ENCODE results near the gene ZNF778. TPM values are rescaled to one million over a fixed set of nuclear protein-coding genes. Genes with fewer than 3 reads are reported as not detected.

The ZNF778 gene
- total and polyA plus RNA-seq, 2 donors (not counting 1 experiment from before 2014, with no cell fraction given): 2.2 to 13.4 TPM

DNA sequence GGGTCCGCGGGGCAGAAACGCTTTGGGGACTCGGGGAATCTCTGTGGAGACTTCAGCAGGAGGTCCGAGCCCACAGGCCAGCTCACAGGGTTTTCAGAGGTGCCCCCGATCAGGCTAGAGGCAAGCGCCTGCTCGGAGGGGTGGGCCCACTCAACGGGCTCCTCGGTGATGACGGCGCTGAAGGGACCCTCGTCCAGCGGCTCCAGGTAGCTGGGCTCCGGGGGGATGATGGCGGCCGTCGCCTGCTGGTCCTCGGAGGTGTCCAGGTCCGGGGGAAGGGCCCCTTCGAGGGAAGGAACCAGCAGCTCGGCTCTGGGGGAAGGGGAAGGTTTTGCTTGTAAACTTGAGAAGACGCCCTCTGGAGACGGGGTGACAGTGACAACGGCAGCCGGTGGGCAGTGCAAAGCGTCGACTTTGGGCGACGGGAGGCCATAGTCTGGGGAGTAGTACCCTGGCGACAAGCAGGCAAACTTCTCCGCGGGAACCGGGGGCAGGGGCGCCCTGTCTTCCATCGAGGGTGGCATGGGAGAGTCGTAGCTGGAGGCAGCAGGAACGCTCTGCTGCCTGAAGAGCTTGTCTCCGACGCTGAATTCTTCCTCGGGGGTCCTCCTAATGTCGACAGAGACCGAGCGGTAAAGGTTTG, 63.2 kb downstream of the ZNF778 start:
- ChIA-PET POLR2A (no interaction called here), CTCF (interaction anchor here (1.2 to 1.8 kb wide), 2 partner anchors 8 to 10 kb away, joined by 3 to 7 read pairs; no protein-coding TSS in a partner anchor)
- TF ChIP-seq, protein P1, sequence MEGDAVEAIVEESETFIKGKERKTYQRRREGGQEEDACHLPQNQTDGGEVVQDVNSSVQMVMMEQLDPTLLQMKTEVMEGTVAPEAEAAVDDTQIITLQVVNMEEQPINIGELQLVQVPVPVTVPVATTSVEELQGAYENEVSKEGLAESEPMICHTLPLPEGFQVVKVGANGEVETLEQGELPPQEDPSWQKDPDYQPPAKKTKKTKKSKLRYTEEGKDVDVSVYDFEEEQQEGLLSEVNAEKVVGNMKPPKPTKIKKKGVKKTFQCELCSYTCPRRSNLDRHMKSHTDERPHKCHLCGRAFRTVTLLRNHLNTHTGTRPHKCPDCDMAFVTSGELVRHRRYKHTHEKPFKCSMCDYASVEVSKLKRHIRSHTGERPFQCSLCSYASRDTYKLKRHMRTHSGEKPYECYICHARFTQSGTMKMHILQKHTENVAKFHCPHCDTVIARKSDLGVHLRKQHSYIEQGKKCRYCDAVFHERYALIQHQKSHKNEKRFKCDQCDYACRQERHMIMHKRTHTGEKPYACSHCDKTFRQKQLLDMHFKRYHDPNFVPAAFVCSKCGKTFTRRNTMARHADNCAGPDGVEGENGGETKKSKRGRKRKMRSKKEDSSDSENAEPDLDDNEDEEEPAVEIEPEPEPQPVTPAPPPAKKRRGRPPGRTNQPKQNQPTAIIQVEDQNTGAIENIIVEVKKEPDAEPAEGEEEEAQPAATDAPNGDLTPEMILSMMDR (IDR thresholded peaks at IDR 0.05): no peak
- TF ChIP-seq EZH2 (IDR thresholded peaks at IDR 0.05; ENCODE audit: borderline replicate concordance, insufficient read depth, low read depth, low read length, poor library complexity, severe bottlenecking): no peak
- no peak overlapping the region for H3K4me3 ChIP-seq (ENCODE audit: control extremely low read depth in 1 of 5, extremely low read depth in 1 of 5, insufficient read depth in 1 of 5, low read depth in 2 of 5, low read length in 4 of 5)
- intact Hi-C loops (cut with micrococcal nuclease): no loop called here
- H3K4me1 ChIP-seq (ENCODE audit: control insufficient read depth in 2 of 2, insufficient read depth in 2 of 2, low read length in 2 of 2): no peaks in the 10 kb centered on the region
- peaks cover 0 to 7% (median 0%) of the 10 kb centered on the region in 3 donors for H3K9me3 ChIP-seq (ENCODE audit: control extremely low read depth in 1 of 3, control insufficient read depth in 2 of 3, insufficient read depth in 1 of 3, low read length in 2 of 3)
- peaks cover 2 to 62% of the 10 kb centered on the region in 2 experiments for H3K36me3 ChIP-seq (replicated peaks in 1 of 2; ENCODE audit: control extremely low read depth in 1 of 2, control insufficient read depth in 1 of 2, extremely low read depth in 1 of 2, insufficient read depth in 2 of 2, low read length in 1 of 2)
- H3K9me3 Mint-ChIP-seq (ENCODE audit: insufficient read depth): no peaks in the 10 kb centered on the region
- no peak overlapping the region for H3K4me2 ChIP-seq (replicated peaks; ENCODE audit: low read depth, low read length, poor library complexity, severe bottlenecking)
- H2AFZ ChIP-seq (ENCODE audit: insufficient read depth, low read depth, low read length, poor library complexity, severe bottlenecking): no peak overlapping the region
- H3K27ac Mint-ChIP-seq: no peak overlapping the region
- no peak for DNase-seq
- 97% methylated on average over 44 of the region's 44 CpGs for WGBS (ENCODE audit: insufficient coverage)
- H3K4me3 Mint-ChIP-seq: no peak overlapping the region
- no peak overlapping the region for H3K27ac ChIP-seq (ENCODE audit: low read length in 2 of 2)
- peaks cover 47% of the 10 kb centered on the region for H4K20me1 ChIP-seq (ENCODE audit: control insufficient read depth, insufficient read depth, low read length, poor library complexity, severe bottlenecking)
- H3K9ac ChIP-seq (ENCODE audit: low read length): no peak overlapping the region
- ATAC-seq (ENCODE audit: low read depth): no peak
- H3K4me1 Mint-ChIP-seq: no peaks in the 10 kb centered on the region
- no peaks in the 10 kb centered on the region for H3K27me3 Mint-ChIP-seq
- peaks cover 15% of the 10 kb centered on the region for H3K79me2 ChIP-seq (ENCODE audit: control insufficient read depth, insufficient read depth, low read length)
- no peaks in the 10 kb centered on the region for H3K27me3 ChIP-seq (replicated peaks in 1 of 4; ENCODE audit: control extremely low read depth in 1 of 4, control insufficient read depth in 3 of 4, insufficient read depth in 4 of 4, low read length in 3 of 4)

DNA sequence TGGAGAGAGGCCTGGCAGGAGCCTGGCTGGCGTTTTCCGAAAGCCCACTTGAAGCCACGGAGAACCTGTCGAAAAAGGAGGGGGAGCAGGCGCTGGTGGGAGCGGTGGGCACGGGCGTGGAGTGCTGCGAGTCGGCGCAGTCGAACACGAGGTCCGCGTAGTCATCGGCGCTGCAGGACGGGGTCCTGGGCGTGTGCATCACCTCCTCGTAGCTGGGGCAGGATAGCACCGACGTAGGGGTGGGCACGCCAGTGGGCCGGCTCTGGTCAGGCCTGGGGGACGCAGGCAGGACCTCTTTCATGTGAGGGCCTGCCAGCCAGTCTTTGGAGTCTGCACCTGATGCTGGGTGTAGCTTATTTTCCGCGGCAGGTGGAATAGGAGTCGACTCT, 63.7 kb downstream of the ZNF778 start:
- Mint-ChIP-seq H3K4me1 (no peaks in the 10 kb centered on the region), H3K27ac (no peak overlapping the region), H3K9me3 (ENCODE audit: insufficient read depth) (no peaks in the 10 kb centered on the region), H3K27me3 (no peaks in the 10 kb centered on the region), H3K4me3 (no peak overlapping the region)
- H3K9ac ChIP-seq (ENCODE audit: low read length): no peak overlapping the region
- H2AFZ ChIP-seq (ENCODE audit: insufficient read depth, low read depth, low read length, poor library complexity, severe bottlenecking): no peak overlapping the region
- TF ChIP-seq, protein P1 (IDR thresholded peaks at IDR 0.05): no peak
- TF ChIP-seq EZH2 (IDR thresholded peaks at IDR 0.05; ENCODE audit: borderline replicate concordance, insufficient read depth, low read depth, low read length, poor library complexity, severe bottlenecking): no peak
- DNase-seq: no peak
- over 99% methylated on average over 28 of the region's 28 CpGs for WGBS (ENCODE audit: insufficient coverage)
- CTCF ChIA-PET: interaction anchor here (1.8 kb wide), 1 partner anchor 10 kb away, joined by 7 read pairs; no protein-coding TSS in a partner anchor
- no peaks in the 10 kb centered on the region for H3K27me3 ChIP-seq (replicated peaks in 1 of 4; ENCODE audit: control extremely low read depth in 1 of 4, control insufficient read depth in 3 of 4, insufficient read depth in 4 of 4, low read length in 3 of 4)
- peaks cover 47% of the 10 kb centered on the region for H4K20me1 ChIP-seq (ENCODE audit: control insufficient read depth, insufficient read depth, low read length, poor library complexity, severe bottlenecking)
- POLR2A ChIA-PET: no interaction called here
- peaks cover 10% of the 10 kb centered on the region for H3K79me2 ChIP-seq (ENCODE audit: control insufficient read depth, insufficient read depth, low read length)
- intact Hi-C loops (cut with micrococcal nuclease): no loop called here
- H3K4me2 ChIP-seq (replicated peaks; ENCODE audit: low read depth, low read length, poor library complexity, severe bottlenecking): no peak overlapping the region
- no peaks in the 10 kb centered on the region for H3K4me1 ChIP-seq (ENCODE audit: control insufficient read depth in 2 of 2, insufficient read depth in 2 of 2, low read length in 2 of 2)
- H3K4me3 ChIP-seq (ENCODE audit: control extremely low read depth in 1 of 5, extremely low read depth in 1 of 5, insufficient read depth in 1 of 5, low read depth in 2 of 5, low read length in 4 of 5): no peak overlapping the region
- H3K9me3 ChIP-seq (ENCODE audit: control extremely low read depth in 1 of 3, control insufficient read depth in 2 of 3, insufficient read depth in 1 of 3, low read length in 2 of 3): peaks cover 0 to 7% (median 0%) of the 10 kb centered on the region in 3 donors
- ATAC-seq (ENCODE audit: low read depth): no peak
- peaks cover 2 to 63% of the 10 kb centered on the region in 2 experiments for H3K36me3 ChIP-seq (replicated peaks in 1 of 2; ENCODE audit: control extremely low read depth in 1 of 2, control insufficient read depth in 1 of 2, extremely low read depth in 1 of 2, insufficient read depth in 2 of 2, low read length in 1 of 2)
- no peak overlapping the region for H3K27ac ChIP-seq (ENCODE audit: low read length in 2 of 2)

Measured in B cell (primary cell).